HG02943 (cell line): Measurements from ENCODE around the gene NUDT8.
"Not testable (repeated sequence)": the region's sequence is repeated elsewhere in the genome, so short reads cannot be mapped to it uniquely, and the experiment has no call there.

Experiments
- ATAC-seq: cut with Tn5 transposase; IDR thresholded peaks from one replicate; pipeline ENCODE4 v1.9.1; 2021; ENCODE audit warnings: mild to moderate bottlenecking, low read depth, moderate library complexity; ENCODE audit not compliant: unreplicated experiment

NUDT8 gene

DNA sequence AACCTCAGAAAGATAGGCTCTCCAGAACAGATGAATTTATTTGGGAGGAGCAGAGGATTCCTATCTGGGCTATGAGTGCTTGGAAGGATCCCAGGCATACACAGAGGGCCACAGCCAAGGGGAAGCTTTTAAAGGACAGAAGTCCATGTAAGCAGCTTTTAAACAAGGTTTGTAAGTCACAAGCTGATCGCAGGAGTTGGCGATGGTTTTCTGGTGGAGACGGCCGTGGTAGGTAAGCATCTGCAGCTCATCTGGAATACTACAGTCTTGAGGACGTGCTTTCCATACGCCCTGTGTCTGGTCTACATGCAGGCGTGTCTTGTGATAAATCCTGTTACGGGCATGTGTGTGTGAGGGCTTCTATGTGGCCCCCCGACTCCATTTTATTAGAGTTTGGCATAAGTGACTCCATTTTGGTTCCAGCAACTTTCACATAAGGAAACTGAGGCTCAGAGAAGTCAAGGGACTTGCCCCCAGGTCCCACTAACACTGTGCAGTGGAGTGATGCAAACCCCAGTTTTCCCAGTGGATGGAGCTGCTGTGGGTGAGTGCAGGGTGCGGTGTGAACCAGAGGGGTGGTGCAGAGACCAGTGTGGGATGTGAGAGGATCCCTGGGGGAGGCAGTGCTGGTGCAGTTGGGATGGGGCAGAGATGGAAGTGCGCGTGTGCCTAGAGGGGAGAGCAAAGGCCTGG lies 32.6 kb upstream of the NUDT8 start:
- ATAC-seq: no peak

DNA sequence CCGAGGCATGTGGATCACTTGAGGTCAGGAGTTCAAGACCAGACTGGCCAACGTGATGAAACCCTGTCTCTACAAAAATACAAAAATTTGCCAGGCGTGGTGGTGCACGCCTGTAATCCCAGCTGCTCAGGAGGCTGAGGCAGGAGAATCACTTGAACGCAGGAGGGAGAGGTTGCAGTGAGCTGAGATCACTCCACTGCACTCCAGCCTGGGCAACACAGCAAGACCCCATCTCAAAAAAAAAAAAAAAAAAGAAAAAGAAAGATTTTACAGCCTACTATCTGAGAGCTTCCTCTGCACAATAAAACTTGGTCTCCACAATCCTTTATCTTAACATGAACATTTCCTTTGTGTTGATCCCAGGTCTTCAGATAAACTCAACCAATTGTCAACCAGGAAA lies 31.0 kb upstream of the NUDT8 start:
- not testable (repeated sequence) for ATAC-seq

DNA sequence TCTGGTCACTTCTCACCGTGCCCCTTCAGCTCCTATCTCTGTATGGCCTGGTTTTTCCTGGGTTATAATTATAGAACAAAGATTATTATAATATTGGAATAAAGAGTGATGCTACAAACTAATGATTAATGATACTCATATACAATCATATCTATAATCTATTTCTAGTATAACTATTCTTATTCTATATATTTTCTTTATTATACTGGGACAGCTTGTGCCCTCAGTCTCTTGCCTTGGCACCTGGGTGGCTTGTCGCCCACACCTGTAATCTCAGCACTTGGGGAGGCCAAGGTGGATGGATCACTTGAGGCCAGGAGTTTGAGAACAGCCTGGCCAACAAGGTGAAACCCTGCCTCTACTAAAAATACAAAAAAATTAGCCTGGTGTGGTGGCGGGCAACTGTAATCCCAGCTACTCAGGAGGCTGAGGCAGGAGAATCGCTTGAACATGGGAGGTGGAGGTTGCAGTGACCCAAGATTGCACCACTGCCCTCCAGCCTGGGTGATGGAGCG lies 30.0 kb upstream of the NUDT8 start:
- ATAC-seq: not testable (repeated sequence)

DNA sequence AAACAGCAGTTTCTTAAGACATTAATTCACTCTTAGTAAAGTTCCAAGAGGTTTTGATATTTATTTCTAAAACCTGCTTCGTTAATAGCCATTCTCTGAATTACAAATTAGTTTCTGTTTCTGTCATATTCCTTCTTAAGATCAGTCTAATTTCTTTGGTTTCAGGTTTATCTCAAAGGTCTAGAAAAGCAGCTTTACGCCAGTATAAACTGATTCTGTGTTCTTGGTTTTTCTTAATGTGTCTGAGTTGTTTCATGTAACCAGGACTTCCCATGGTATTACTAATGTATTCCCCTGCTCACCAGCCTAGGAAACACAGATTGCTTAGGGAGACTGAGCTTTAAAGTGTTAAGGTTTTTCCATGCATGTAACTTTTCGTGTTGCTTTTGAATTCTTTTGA lies 27.6 kb upstream of the NUDT8 start:
- no peak for ATAC-seq

DNA sequence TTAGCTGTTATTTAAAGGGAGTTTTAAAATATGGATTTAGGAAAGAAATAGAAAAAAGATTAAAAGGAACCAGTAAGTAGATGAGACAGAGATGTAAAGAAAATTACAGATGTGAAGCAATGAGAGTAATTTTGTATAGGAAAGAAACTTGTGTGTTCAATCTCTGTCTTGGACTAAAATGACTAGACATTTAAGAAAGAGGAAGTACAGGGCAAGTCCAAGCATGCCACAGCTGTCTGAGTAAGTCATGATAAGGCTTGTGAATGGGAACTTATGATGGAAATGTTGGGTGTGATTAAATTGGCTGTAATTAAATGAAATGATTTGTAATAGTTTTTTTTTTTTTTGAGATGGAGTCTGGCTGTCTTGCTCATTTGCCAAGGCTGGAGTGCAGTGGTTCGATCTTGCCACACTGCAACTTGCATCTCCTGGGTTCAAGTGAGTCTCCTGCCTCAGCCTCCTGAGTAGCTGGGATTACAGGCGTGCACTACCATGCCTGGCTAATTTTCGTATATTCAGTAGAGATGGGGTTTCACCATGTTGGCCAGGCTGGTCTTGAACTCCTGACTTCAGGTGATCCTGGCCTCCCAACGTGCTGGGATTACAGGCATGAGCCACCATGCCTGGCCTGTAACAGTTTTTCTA lies 26.7 kb upstream of the NUDT8 start:
- no peak for ATAC-seq

DNA sequence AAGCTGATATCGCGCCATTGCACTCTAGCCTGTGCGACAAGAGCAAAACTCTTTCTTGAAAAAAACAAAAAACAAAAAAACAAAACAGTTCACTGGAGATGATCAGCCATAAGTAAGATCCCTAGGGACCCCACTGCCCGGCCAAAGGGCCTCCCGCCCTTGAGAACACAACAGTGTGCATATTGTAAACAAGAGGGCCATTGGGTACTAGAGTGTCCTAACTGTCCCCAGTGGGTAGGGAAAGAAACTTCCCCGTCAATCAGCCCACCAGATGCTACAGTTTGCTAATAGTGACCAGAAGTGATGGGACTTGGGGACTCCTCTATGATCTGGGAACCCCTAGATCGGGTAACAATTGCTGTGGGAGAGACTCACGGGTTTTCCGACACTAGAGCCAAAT lies 24.5 kb upstream of the NUDT8 start:
- no peak for ATAC-seq

DNA sequence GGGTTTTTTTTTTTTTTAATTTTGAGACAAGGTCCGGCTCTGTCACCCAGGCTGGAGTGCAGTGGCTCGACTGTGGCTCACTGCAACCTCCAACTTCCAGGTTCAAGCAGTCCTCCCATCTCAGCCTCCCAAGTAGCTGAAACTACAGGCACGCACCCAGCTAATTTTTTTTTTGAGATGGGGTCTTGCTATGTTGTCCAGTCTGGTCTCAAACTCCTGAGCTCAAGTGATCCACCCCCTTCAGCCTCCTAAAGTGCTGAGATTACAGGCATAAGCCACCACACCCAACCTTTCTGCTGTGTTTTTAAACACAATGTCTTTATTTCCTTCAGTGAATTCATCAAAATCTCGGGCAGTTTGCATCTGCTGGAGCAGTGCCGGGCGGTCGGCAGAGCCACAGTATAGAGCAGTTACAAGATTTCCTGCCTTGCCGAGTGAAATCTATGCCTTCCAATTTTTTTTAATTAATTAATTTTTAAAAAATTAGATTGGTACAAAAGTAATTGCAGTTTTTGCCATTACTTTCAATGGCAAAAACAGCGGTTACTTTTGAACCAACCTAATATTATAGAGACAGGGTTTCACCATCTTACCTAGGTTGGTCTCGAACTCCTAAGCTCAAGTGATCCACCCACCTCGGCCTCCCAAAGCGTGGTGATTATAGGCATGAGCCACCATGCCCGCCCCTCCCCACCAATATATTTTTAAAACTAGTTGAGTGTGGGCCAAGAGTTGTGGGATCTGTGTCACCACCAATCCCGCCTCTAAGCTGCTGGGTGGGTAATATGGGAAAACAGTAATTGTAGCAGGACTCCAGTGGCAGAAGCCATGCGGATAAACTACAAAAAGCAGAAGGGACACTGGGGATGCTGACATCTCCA lies 23.5 kb upstream of the NUDT8 start:
- no peak for ATAC-seq

DNA sequence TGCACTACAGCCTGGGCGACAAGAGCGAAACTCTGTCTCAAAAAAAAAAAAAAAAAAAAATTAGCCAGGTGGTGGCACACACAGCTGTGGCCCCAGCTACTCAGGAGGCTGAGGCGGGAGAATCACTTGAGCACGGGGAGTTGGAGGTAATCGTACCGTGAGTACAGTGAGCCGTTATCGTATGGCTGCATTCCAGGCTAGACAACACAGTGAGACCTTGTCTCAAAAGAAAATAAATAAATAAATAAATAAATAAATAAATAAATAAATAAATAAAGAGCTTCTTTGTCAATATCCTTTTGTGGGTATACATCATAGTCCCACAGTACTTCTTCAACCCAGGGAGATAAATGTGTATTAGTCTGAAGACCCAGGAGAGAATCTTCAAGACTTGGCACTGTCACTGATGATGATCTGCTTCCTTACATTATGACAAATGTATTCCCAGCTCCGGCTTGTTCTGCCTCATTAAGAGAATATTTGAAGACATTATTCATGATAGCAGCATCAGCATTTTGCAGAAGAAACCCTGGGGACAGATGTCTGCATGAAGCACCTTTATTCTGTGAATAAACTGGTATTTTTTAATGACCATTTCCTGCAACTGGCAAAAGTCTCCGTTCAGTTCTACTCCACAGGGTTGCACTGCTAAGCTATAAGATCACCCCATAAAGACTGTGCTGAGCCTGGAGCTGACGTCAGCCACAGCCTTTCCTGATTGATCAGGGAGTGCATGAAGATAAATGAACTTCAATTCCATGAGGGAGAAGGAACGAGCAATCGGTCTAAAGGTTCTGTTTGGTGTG lies 22.4 kb upstream of the NUDT8 start:
- no peak for ATAC-seq

DNA sequence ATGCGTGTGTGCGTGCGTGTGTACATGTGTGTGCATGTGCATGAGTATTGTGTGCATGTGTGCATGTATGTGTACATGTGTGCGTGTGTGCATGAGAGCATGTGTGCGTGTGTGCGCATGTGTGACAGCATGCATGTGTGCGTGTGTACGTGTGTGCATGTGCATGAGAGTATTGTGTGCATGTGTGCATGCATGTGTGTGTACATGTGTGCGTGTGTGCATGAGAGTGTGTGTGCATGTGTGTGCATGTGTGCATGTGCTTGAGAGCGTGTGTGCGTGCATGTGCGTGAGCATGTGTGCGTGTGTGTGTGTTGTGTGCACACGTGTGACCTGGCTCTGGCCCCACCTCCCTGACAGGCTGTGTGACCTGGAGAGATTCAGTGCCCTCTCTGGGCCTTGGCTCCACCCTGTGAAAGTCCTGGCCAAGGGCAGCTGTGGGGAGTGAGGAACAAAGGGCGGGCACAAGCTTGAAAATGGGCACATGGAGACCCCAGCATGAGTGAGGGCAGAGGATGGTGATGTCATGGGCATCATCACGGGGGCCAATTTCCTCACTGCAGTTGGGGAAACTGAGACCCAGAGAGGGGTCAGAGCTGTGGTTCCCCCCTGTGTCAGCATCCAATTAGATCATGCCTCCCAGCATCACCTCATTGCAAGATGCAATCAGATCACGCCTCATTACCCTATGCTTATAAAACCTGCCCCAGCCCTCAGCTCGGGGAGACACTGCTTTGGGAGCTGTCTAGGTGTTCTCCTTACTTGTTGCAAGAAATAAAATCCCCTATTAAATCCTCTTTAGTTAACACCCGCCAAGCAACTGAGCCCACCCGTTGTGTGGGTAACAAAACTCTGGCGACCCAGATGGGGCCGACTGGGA lies 20.1 kb upstream of the NUDT8 start:
- no peak for ATAC-seq

DNA sequence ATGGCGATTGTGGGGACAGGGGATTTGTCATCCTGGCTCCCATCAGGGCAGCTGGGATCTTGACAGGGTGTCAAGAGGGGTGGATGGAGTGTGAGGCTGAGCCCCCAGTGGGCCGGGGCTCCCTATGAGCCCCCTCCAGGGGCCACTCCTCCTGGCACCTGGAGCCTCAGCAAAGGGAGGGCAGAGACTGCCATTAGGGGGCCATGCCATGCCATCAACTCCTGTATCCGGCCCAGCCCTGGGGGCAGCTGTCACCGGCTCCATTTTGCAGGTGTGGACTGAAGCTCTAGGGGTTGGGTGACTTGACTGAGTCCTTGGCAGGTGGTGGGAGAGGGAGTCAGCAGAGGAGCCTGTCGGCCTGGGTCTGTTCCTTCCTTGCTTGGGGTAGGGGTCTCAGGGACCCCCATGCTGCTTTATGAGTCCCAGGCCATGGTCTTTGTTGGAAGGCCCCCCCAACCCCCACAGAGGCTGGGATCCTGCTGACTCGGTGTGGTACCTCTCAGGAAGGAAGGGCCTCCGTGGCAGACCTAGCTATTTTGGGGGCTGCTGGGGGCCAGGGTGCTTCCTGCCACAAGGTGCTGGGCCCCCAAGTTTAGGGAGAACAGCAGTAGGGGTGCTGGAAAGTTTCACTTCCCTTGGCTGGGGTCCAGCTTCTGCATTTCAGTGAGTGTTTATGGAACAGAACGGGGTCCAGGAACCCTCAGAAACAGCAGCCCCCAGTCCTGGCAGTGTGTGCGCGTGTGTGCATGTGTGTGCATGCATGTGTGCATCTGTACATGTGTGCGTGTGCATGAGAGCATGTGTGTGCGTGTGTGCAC lies 19.3 kb upstream of the NUDT8 start:
- no peak for ATAC-seq

DNA sequence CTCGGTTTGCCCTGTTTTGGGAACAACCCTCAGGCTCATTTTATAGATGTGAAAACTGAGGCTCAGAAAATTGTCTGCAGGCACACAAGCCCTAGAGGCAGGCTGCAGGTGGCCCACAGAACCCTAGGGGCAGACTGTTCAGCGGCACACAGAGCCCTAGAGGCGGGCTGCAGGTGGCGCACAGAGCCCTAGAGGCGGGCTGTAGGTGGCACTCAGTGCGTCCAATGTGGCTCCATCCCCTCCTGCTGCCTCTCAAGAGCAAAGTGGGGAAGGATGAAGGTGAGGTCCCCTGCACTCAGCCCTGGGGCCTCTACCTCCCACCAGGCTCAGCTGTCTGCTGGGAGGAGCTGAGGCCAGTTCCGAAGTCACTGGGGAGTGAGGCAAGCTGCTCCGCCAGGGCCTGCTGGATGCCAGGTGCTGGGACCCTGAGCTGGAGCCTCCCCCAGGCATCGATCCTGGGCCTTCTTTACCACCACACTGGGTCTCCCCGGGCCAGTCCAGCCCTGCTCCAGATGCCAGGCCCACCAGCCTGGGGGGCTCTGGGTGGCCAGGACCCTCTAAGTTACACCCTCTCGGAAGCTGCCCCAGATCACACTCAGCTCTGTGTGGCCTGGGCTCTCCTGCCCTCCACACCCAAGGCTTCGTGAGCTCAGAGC lies 18.5 kb upstream of the NUDT8 start:
- no peak for ATAC-seq

DNA sequence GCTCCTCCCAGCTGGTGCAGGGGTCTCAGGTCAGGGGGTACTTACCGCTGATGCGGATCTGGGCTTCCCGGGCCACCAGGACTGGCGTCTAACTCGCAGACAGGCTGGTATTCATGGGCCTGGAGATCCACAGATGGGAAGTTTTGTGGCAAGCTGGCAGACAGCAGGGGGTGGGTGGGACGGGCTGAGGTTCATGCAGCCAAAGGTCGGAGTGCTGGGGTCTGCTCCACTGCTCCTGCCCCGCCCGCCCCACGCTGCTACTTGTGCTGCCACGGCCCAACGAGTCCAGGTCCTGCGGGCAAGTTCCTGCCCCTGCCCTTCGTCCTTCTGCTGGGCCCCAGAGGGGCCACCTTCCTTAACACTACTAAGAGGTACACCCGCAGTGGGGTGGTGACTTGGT lies 17.7 kb upstream of the NUDT8 start:
- no peak for ATAC-seq

DNA sequence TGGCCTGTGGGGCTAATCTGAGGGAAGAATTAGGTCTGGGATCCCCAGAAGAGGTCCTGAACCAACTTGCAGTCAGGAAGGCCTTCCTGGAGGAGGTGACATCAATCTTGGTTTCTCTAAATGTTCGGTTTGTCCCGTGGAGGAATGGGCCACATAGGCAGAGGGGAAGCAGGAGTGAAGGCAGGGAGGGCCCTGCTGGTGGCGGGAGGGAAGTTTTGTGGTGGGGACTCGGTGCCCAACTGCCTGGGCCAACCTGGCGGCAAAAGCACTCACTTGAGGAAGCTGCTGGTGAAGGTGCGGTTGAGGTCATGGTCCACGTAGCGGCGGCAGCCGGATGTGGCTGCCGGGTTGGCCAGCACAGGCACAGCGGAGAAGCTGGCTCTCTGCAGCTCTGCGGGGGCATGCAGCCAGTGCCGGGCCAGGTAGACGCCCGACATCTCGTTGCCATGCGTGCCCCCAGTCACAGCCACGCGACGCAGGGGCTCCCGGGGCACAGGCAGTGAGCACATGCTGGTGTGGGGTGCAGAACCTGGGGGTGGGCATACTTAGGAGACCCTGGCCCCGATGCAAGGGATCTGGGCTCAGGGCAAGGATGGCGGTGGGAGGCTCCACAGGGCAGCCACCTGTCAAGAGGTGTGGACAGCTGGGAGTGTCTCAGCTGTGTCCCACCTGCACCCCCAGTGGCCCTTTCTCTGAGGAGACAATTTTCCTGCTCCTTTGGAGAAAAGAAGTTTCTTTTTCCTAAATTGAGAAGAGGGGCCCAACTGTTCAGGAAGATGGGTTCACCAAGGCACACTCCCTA lies 17.0 kb upstream of the NUDT8 start:
- no peak for ATAC-seq

DNA sequence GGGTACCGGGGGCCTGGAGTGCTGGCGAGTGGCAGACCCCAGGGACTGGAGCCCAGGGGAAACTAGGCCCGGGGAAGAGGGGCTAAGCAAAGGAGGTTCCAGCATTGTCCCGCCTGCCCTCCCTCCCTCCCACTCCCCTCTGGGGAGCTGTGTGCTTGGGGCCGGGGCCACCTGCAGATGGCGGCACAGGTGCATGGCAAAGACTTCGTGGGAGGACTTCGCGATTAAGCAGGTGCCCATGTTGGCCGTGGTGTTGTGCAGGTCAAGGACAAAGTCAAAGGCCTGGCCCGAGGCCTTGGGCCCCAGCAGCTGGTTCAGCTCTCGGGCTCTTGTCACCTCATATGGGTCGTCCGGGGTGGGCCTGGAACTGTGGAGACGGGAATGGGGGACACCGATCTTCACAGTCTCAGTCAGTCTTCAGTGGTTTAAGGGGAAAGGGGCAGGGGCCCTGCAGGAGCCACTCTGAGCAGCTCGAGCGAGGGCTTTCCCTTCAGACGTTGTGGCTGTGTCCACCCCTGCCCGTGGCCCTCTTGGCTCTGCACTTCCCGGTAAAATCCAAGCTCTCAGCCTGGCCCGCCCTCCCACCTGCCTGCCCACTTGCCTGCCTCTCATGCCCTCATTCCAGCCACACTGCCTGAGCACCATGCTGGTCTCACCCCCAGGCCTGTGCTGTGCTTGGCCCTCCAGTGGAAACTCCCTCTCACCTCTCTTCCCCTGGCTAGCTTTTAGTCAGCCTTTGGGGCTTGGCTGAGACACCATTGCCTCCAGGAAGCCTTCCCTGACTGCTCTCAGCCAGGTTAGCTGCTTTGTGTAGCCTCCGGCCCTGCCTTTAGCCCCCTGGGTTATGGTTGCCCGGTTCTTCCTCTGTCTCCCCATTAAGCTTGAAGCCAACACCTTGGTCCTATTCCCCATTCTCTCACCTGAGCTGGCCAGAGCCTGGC lies 16.1 kb upstream of the NUDT8 start:
- no peak for ATAC-seq

DNA sequence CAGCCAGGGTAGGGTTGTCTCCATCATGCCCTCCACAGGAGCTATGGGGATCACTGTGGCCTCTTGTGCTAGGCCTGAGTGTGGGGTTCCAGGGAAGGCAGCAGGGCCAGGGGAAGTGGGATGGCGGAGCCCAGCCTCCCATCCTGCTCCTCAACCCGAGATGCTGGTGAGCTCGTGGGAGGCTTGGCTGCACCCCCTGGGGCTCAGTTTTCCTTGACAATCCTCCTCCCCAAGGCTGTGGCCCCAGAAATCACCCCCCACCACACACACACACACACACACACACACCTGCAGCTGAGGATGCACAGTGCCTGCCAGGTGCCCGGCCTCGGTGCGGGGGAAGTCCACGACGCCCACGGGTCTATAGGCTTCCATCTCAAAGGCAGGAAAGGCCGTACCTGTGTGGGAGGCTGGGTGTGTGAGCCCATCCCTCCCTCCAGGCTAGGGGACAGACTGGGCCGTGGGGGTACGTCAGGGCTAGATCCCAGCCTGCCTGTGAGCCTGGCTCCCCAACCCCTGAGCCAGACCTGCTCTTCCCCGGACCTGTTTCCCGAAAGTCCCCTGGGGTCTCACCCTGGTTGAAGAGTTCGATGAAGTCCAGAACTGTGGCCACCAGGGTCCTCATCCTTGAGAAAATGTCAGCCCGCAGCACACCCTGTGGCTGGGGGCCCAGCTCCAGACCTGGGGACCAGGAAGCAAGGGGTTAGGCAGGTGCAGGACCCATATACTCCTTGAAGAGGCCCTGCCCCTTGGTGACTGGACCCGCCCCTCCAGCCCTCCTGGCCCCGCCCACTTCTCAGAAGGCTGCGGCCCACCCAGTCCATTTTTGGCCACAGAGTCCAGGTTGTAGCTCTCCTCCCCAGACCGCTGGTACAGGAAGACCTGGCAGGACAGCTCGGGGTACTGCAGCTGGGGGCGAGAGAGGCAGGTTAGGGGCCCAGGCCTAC lies 15.0 kb upstream of the NUDT8 start:
- no peak for ATAC-seq
